GM12892 (cell line): ENCODE measurements around the gene SVBP.

Source experiments
- POLR2A ChIP-seq: IDR thresholded peaks from 2 replicates; pipeline ENCODE4 v1.6.1; 2011; ENCODE audit warnings: low read depth, low read length, control low read depth
- POLR2AphosphoS5 ChIP-seq: IDR thresholded peaks from 2 replicates; pipeline ENCODE4 v1.6.1; 2011; ENCODE audit warnings: low read depth, low read length, control low read depth
- TAF1 ChIP-seq: IDR thresholded peaks from 2 replicates; pipeline ENCODE4 v1.6.1; 2011; ENCODE audit warnings: low read depth, mild to moderate bottlenecking, control low read depth, low read length, borderline replicate concordance

GRCh38 chr1:42762269-42762668 is 54.9 kb downstream of the SVBP start:
- TF ChIP-seq POLR2A (no peak), POLR2AphosphoS5 (no peak), TAF1 (no peak)
